Suppressor macrophage treated with lipopolysaccharide for 4 hours (primary cell): ENCODE results near the gene ZSCAN16.

Experiments
- DNase-seq: peaks from one replicate; pipeline ENCODE4 v3.0.0-alpha.2; 2020

ZSCAN16 gene

GRCh38 chr6:28134716-28135115, 10.3 kb downstream of the ZSCAN16 start:
- DNase-seq, result peak; percentile 52

GRCh38 chr6:28135393-28135792, 11.0 kb downstream of the ZSCAN16 start:
- DNase-seq, result no peak

- DNase-seq, result peak; percentile 94
Observed at GRCh38 chr6:28136585-28137504, 12.4 kb downstream of the ZSCAN16 start.

- peak; percentile 93 for DNase-seq
Observed at GRCh38 chr6:28137505-28137981, 13.1 kb downstream of the ZSCAN16 start.

- DNase-seq, result no peak
Observed at GRCh38 chr6:28139860-28140543, 15.6 kb downstream of the ZSCAN16 start.

GRCh38 chr6:28140616-28141015, 16.2 kb downstream of the ZSCAN16 start:
- DNase-seq, result no peak

- DNase-seq, result peak; percentile 75
Observed at GRCh38 chr6:28141500-28142329, 17.3 kb downstream of the ZSCAN16 start, which contains the start of gene ZKSCAN8. Gene ZKSCAN8, plus strand, starts transcription at chr6:28141883. Its CDS starts 6,525 bp downstream, at chr6:28148408.

- peak; percentile 48 for DNase-seq
Observed at GRCh38 chr6:28142446-28142845, 18.0 kb downstream of the ZSCAN16 start.

- no peak for DNase-seq
Observed at GRCh38 chr6:28145231-28145630, 20.8 kb downstream of the ZSCAN16 start.

- no peak for DNase-seq
Observed at GRCh38 chr6:28152531-28152930, 28.1 kb downstream of the ZSCAN16 start.

- no peak for DNase-seq
Observed at GRCh38 chr6:28153546-28153945, 29.1 kb downstream of the ZSCAN16 start.

- no peak for DNase-seq
Observed at GRCh38 chr6:28154357-28154756, 29.9 kb downstream of the ZSCAN16 start.

- DNase-seq, result no peak
Observed at GRCh38 chr6:28158318-28158717, 33.9 kb downstream of the ZSCAN16 start.

- DNase-seq, result no peak
Observed at GRCh38 chr6:28159029-28159607, 34.7 kb downstream of the ZSCAN16 start.

GRCh38 chr6:28160233-28160632, 35.8 kb downstream of the ZSCAN16 start:
- no peak for DNase-seq

GRCh38 chr6:28161410-28162079, 37.1 kb downstream of the ZSCAN16 start:
- peak; percentile 60 for DNase-seq

- DNase-seq, result no peak
Observed at GRCh38 chr6:28165563-28165962, 41.2 kb downstream of the ZSCAN16 start.

GRCh38 chr6:28167068-28167467, 42.7 kb downstream of the ZSCAN16 start:
- no peak for DNase-seq

GRCh38 chr6:28167926-28168325, 43.5 kb downstream of the ZSCAN16 start:
- no peak for DNase-seq

- no peak for DNase-seq
Observed at GRCh38 chr6:28171271-28171670, 46.9 kb downstream of the ZSCAN16 start.

GRCh38 chr6:28172006-28172405, 47.6 kb downstream of the ZSCAN16 start:
- no peak for DNase-seq

GRCh38 chr6:28176373-28176772, 52.0 kb downstream of the ZSCAN16 start:
- DNase-seq, result no peak
